WTC11 (cell line): ENCODE results near the gene IDUA.

Experiments used
- ATF2 ChIP-seq: sonication (generic); formaldehyde crosslinking; IDR thresholded peaks from 2 replicates; pipeline ENCODE4 v1.8.1; 2022; ENCODE audit warnings: low read depth, missing genetic modification reagents, borderline replicate concordance
- CDX4 ChIP-seq: fragments of 250-450 bp; sonication (Bioruptor Pico); IDR thresholded peaks from 2 replicates; pipeline ENCODE4 v1.9.0; 2021; ENCODE audit warnings: moderate library complexity, mild to moderate bottlenecking, inconsistent platforms, borderline replicate concordance
- CREB1 ChIP-seq: sonication (generic); formaldehyde crosslinking; IDR thresholded peaks from 2 replicates; pipeline ENCODE4 v1.8.0; 2023; ENCODE audit warnings: mild to moderate bottlenecking, missing genetic modification reagents
- CTCF ChIP-seq: fragments of 200-600 bp; IDR thresholded peaks from 2 replicates; pipeline ENCODE4 v1.8.0; 2022; ENCODE audit warnings: antibody characterized with exemption
- ELF4 ChIP-seq: sonication (generic); formaldehyde crosslinking; IDR thresholded peaks from 2 replicates; pipeline ENCODE4 v1.8.1; 2022; ENCODE audit warnings: low read depth, mild to moderate bottlenecking, moderate library complexity, missing genetic modification reagents
- IRF1 ChIP-seq: sonication (generic); formaldehyde crosslinking; IDR thresholded peaks from 2 replicates; pipeline ENCODE4 v1.8.0; 2023; ENCODE audit warnings: missing genetic modification reagents
- NR3C1 ChIP-seq: sonication (generic); formaldehyde crosslinking; conservative IDR thresholded peaks from 2 replicates; pipeline ENCODE4 v1.8.1; 2023; ENCODE audit warnings: low read depth, mild to moderate bottlenecking, missing genetic modification reagents

GRCh38 chr4:1015179-1015578 lies 28.3 kb downstream of the IDUA start:
- TF ChIP-seq CREB1 (CRISPR knock-in tag): no peak
- no peak for TF ChIP-seq CTCF
- TF ChIP-seq IRF1: no peak
- no peak for TF ChIP-seq NR3C1 (CRISPR knock-in tag)
- TF ChIP-seq CDX4 (CRISPR knock-in tag): no peak
- TF ChIP-seq ELF4: no peak
- TF ChIP-seq ATF2 (CRISPR knock-in tag): no peak
